ENCODE measurements around the gene LYPD4.
"Not testable (repeated sequence)": the region's sequence is repeated elsewhere in the genome, so short reads cannot be mapped to it uniquely, and the experiment has no call there.

The LYPD4 gene

GRCh38 chr19:41880329-41880708 is 35.8 kb upstream of the LYPD4 start:
- TF ChIP-seq, protein P1, sequence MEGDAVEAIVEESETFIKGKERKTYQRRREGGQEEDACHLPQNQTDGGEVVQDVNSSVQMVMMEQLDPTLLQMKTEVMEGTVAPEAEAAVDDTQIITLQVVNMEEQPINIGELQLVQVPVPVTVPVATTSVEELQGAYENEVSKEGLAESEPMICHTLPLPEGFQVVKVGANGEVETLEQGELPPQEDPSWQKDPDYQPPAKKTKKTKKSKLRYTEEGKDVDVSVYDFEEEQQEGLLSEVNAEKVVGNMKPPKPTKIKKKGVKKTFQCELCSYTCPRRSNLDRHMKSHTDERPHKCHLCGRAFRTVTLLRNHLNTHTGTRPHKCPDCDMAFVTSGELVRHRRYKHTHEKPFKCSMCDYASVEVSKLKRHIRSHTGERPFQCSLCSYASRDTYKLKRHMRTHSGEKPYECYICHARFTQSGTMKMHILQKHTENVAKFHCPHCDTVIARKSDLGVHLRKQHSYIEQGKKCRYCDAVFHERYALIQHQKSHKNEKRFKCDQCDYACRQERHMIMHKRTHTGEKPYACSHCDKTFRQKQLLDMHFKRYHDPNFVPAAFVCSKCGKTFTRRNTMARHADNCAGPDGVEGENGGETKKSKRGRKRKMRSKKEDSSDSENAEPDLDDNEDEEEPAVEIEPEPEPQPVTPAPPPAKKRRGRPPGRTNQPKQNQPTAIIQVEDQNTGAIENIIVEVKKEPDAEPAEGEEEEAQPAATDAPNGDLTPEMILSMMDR (conservative IDR thresholded peaks at IDR 0.05; ENCODE audit: control insufficient read depth, insufficient read depth, low read depth, low read length) = no peak
- DNase-seq (ENCODE audit: low read depth) = no peak
- H3K4me3 ChIP-seq (ENCODE audit: control insufficient read depth, low read depth, low read length) = no peak overlapping the region

DNA sequence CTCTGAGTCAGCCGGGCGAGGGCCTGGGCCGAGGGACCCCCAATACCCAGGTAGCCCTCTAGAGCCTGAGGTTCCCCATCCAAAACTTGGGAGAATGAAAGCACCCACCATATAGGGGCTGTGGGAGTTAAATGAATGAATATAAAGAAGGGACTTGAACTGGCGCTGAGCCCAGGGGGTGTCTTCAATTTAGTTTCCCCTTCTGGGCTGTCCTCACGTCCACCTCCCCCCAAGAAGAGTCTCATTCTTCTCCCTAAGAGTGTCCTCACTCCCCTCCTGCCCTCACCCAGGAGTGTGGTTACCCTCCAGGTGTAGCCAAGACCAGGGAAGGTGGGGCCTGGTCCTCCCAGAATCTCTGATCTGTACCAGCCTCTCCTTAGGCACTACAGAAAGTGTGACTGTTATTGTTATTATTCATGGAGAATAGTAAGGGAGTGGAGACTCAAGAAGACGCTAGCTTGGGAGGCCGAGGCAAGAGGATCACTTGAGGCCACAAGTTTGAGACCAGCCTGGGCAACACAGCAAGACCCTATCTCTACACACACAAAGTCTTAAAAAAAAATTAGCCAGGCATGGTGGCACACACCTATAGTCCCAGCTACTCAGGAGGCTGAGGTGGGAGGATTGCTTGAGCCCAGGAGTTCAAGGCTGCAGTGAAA is 35.3 kb upstream of the LYPD4 start:
- TF ChIP-seq, protein P1 (conservative IDR thresholded peaks at IDR 0.05; ENCODE audit: control insufficient read depth, insufficient read depth, low read depth, low read length) = no peak
- H3K4me3 ChIP-seq (ENCODE audit: control insufficient read depth, low read depth, low read length) = no peak overlapping the region
- no peak for DNase-seq (ENCODE audit: low read depth)

- no peak for DNase-seq (ENCODE audit: low read depth)
- TF ChIP-seq, protein P1 (conservative IDR thresholded peaks at IDR 0.05; ENCODE audit: control insufficient read depth, insufficient read depth, low read depth, low read length) = no peak
- H3K4me3 ChIP-seq (ENCODE audit: control insufficient read depth, low read depth, low read length) = no peak overlapping the region
These were observed 34.6 kb upstream of the LYPD4 start for GRCh38 chr19:41879080-41879479.

GRCh38 chr19:41877916-41878905 is 33.7 kb upstream of the LYPD4 start:
- TF ChIP-seq, protein P1 (conservative IDR thresholded peaks at IDR 0.05; ENCODE audit: control insufficient read depth, insufficient read depth, low read depth, low read length) = no peak
- DNase-seq (ENCODE audit: low read depth) = no peak
- no peak overlapping the region for H3K4me3 ChIP-seq (ENCODE audit: control insufficient read depth, low read depth, low read length)

GRCh38 chr19:41876847-41877832 is 32.7 kb upstream of the LYPD4 start, which contains the start of gene CD79A:
Gene CD79A (plus strand): TSS chr19:41877279. CDS start chr19:41877305, 26 bp downstream.
- no peak within 1 kb of the TSS for H3K4me3 ChIP-seq (ENCODE audit: control insufficient read depth, low read depth, low read length)
- no peak for DNase-seq (ENCODE audit: low read depth)

DNA sequence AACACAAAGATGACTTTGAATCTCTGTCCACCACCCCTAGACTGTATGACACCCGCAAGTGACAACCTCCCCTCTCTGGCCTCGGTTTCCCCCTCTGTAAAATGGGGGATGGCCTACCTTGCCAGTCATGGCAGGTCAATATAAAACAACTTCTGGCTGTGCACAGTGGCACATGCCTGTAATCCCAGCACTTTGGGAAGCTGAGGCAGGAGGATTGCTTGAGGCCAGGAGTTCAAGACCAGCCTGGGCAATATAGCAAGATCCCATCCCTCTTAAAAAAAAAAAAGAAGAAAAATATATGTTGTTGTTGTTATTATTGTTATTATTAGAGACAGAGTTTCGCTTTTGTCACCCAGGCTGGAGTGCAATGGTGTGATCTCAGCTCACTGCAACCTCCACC is 31.5 kb upstream of the LYPD4 start:
- not testable (repeated sequence) for H3K4me3 ChIP-seq (ENCODE audit: control insufficient read depth, low read depth, low read length); DNase-seq (ENCODE audit: low read depth)

More at GRCh38 chr19:41876847-41877832, 32.7 kb upstream of the LYPD4 start, which contains the start of gene CD79A:
- TF ChIP-seq, protein P1 (conservative IDR thresholded peaks at IDR 0.05; ENCODE audit: control insufficient read depth, insufficient read depth, low read depth, low read length) = no peak

Data from fibroblast of mammary gland (primary cell).